Measurements from ENCODE around the gene FXYD3.

Gene FXYD3, protein sequence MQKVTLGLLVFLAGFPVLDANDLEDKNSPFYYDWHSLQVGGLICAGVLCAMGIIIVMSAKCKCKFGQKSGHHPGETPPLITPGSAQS

DNA sequence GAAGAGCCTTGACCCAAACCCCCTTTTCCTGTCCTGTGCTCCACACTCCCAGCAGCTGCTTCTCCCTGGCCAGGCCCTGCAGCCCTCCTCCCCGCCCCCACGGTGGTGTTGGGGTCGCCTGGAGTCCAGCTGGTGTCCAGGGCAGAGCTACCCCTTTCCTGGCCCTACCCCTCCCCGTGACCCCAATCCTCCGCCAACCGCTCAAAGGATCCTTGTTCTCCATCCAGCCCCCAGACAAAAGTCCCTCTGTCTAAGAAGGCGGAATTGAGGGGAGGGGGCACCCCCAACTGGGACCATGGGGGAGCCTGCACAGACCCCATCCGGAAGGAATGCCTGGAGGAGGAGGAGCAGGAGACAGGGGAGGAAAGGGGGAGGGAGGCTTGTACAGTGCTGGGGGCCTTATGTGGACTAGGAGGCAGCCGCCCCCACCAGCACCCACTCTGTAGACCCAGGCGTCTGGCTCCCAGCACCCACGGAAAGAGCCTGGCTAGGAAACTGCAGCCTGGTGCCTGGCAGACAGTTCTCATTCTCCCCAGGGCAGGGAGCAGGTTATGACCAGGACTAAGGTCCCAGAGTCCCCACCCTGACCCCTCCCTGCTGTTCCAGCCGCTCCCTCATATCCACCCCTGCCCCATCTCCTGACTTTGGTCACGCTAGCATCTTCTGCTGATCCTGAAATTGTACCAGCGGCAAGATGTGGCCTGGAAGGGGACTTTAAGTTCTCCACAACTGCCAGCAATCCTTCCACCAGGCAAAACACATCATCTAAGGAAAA is at the start of gene FXYD3:
FXYD3 (plus strand) TSS at position 647 of the 775 bp plus-strand sequence. CDS start 3,554 bp downstream, outside the sequence.
- in situ Hi-C loops (cut with MboI; ENCODE audit: low sequenced_read_pairs, unreplicated experiment), result no loop called here
- no peak for DNase-seq (ENCODE audit: low spot score)
- TF ChIP-seq, protein P1, sequence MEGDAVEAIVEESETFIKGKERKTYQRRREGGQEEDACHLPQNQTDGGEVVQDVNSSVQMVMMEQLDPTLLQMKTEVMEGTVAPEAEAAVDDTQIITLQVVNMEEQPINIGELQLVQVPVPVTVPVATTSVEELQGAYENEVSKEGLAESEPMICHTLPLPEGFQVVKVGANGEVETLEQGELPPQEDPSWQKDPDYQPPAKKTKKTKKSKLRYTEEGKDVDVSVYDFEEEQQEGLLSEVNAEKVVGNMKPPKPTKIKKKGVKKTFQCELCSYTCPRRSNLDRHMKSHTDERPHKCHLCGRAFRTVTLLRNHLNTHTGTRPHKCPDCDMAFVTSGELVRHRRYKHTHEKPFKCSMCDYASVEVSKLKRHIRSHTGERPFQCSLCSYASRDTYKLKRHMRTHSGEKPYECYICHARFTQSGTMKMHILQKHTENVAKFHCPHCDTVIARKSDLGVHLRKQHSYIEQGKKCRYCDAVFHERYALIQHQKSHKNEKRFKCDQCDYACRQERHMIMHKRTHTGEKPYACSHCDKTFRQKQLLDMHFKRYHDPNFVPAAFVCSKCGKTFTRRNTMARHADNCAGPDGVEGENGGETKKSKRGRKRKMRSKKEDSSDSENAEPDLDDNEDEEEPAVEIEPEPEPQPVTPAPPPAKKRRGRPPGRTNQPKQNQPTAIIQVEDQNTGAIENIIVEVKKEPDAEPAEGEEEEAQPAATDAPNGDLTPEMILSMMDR (IDR thresholded peaks at IDR 0.05; ENCODE audit: borderline replicate concordance, control extremely low read depth, extremely low read depth, insufficient read depth, missing control alignments), result no peak

DNA sequence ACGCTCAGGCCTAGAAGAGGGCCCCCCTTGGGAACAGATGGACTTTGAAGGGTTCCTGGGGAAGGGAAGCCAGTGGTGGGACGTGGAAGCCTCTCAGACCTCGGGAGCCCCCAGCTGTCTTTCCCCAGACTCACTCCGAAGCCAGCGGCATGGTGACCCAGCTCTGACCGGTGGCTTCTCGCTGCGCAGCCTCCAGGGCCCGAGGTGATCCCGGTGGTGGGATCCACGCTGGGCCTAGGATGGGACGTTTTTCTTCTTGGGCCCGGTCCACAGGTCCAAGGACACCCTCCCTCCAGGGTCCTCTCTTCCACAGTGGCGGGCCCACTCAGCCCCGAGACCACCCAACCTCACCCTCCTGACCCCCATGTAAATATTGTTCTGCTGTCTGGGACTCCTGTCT is 49.5 kb upstream of the FXYD3 start:
- TF ChIP-seq, protein P1 (IDR thresholded peaks at IDR 0.05; ENCODE audit: borderline replicate concordance, control extremely low read depth, extremely low read depth, insufficient read depth, missing control alignments), result no peak

DNA sequence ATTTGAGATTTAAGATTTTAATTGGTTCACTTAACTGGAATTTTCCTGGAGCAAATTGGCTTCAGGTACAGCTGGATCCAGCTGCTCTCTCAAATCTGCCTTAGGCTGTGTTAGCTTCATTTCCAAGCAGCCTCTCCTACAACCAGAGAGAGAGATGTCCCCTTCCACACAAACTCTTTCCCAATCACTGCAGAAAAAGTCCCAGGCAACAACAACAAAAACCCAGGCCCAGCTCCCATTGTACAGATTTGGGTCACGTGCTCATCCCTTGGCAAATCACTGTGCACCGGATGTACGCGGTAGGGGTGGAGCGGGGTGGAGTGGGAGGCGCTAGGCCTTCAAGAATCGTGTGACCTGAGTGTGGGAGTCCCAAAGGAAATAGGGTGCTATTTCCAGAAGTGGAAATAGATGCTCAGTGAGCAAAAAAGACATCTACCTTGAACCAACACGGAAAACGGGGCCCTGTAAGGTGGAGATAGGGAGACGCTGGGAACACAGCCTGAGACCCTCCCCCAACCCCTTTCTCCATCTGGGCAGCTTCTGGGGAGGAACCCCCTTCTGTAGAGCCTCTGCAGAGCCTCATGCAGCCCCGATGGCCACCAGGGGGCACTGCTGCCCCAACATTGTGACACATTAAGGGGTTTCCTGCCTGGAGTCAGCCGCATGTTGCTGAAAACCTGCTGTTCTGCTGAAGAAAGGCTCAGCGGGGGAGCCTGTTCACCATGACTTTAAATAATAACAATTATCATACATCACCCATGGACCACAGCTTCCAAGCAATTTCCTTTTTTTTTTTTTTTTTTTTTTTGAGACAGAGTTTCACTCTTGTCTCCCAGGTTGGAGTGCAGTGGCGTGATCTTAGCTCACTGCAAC is 48.7 kb upstream of the FXYD3 start:
- peak; percentile 92 for DNase-seq (ENCODE audit: low spot score)
- TF ChIP-seq, protein P1 (IDR thresholded peaks at IDR 0.05; ENCODE audit: borderline replicate concordance, control extremely low read depth, extremely low read depth, insufficient read depth, missing control alignments), result peak; percentile 90
- in situ Hi-C loops (cut with MboI; ENCODE audit: low sequenced_read_pairs, unreplicated experiment), result no loop called here

More for the DNA sequence above, 49.5 kb upstream of the FXYD3 start:
- in situ Hi-C loops (cut with MboI; ENCODE audit: low sequenced_read_pairs, unreplicated experiment), result no loop called here
- no peak for DNase-seq (ENCODE audit: low spot score)

DNA sequence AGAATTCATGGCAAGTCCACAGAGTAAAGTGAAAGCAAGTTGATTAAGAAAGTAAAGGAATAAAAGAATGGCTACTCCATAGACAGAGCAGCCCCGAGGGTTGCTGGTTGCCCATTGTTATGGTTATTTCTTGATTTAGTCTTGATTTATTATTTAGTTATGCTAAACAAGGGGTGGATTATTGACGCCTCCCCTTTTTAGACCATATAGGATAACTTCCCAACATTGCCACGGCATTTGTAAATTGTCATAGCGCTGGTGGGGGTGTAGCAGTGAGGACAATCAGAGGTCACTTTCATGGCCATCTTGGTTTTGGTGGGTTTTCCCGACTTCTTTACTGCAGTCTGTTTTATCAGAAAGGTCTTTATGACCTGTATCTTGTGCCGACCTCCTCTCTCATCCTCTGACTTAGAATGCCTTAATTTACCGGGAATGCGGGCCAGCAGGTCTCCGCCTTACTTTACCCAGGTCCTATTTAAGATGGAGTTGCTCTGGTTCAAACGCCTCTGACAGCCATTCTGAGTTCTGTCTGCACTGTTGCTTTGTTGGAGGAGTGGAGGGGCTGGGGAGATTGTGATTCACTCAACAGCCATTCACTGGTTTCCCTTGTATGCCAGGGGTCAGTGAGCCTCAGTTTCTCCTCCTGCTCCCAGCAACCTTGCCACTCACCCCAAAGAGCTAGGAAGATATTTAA is 46.5 kb upstream of the FXYD3 start:
- TF ChIP-seq, protein P1 (IDR thresholded peaks at IDR 0.05; ENCODE audit: borderline replicate concordance, control extremely low read depth, extremely low read depth, insufficient read depth, missing control alignments), result no peak
- no peak for DNase-seq (ENCODE audit: low spot score)
- in situ Hi-C loops (cut with MboI; ENCODE audit: low sequenced_read_pairs, unreplicated experiment), result no loop called here

DNA sequence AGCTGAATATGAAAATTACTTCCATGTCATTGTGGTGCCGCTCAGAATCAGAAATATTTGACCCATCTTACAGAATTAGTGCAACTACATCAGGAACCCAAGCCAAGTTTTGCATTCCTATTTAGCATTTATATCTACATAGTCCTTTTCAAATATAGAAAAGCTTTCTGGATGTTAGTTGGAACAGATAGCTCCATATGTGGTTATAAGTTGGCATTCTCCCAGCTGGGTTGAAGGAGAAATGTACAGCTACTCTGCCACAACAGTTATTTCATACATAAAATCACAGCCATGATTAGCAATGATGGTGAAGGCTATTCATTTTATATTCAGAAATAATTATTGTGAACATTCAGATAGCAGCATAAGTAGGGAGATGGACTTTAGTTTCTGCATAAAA is 45.9 kb upstream of the FXYD3 start:
- TF ChIP-seq, protein P1 (IDR thresholded peaks at IDR 0.05; ENCODE audit: borderline replicate concordance, control extremely low read depth, extremely low read depth, insufficient read depth, missing control alignments), result no peak
- in situ Hi-C loops (cut with MboI; ENCODE audit: low sequenced_read_pairs, unreplicated experiment), result no loop called here
- no peak for DNase-seq (ENCODE audit: low spot score)

DNA sequence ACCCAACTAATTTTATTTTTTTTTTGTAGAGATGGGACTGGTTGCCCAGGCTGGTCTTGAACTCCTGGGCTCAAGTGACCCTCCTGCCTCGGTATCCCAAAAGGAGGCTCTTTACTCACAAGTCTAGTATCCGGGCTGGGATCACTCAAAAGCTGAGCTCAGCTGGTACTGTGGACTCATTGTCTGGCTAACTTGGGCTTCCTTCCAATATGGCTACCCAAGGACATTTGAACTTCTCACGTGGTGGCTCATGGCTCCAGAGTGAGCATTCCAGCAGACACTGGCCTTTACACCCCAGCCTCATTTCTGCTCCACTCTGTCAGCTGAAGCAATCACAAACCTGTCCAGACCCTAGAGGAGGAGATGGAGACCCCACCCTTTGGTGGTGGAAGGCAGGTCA is 45.2 kb upstream of the FXYD3 start:
- in situ Hi-C loops (cut with MboI; ENCODE audit: low sequenced_read_pairs, unreplicated experiment), result no loop called here
- TF ChIP-seq, protein P1 (IDR thresholded peaks at IDR 0.05; ENCODE audit: borderline replicate concordance, control extremely low read depth, extremely low read depth, insufficient read depth, missing control alignments), result no peak
- DNase-seq (ENCODE audit: low spot score), result no peak

All from GM13976 (cell line).